HepG2 (cell line): Measurements from ENCODE around the gene CSN2. TPM values are rescaled to one million over a fixed set of nuclear protein-coding genes. Genes with fewer than 3 reads are reported as not detected.

ENCODE experiments used
- CEBPG ChIP-seq: IDR thresholded peaks from 2 replicates; pipeline ENCODE4 v1.6.1; 2016
- DBP ChIP-seq: sonication (generic); formaldehyde crosslinking; IDR thresholded peaks from 2 replicates; pipeline ENCODE4 v1.4.0; 2020; ENCODE audit warnings: missing genetic modification reagents; ENCODE audit errors: not compliant biosample characterization
- FOSL2 ChIP-seq: sonication (generic); formaldehyde crosslinking; IDR thresholded peaks from 2 replicates; pipeline ENCODE4 v1.4.0; 2020; ENCODE audit warnings: missing genetic modification reagents
- FOXA1 ChIP-seq, 2 experiments: fragments of 450-650 bp in 1 of 2; sonication (generic) in 1 of 2; formaldehyde crosslinking in 1 of 2; IDR thresholded peaks; 2 replicates each; pipeline versions ENCODE4 v1.4.0 to v1.6.1; 2016 to 2020; ENCODE audit warnings: missing genetic modification reagents in 1 of 2
- FOXM1 ChIP-seq: sonication (generic); formaldehyde crosslinking; IDR thresholded peaks from 2 replicates; pipeline ENCODE4 v1.5.0; 2020; ENCODE audit warnings: missing genetic modification reagents
- HMG20A ChIP-seq: IDR thresholded peaks from 2 replicates; pipeline ENCODE4 v1.6.1; 2016; ENCODE audit warnings: borderline replicate concordance
- IRF2 ChIP-seq: IDR thresholded peaks from 2 replicates; pipeline ENCODE4 v1.6.1; 2018; ENCODE audit warnings: missing genetic modification reagents, missing compliant biosample characterization
- JUND ChIP-seq: sonication (generic); formaldehyde crosslinking; IDR thresholded peaks from 2 replicates; pipeline ENCODE4 v1.8.0; 2022; ENCODE audit warnings: mild to moderate bottlenecking, missing genetic modification reagents
- KAT8 ChIP-seq: IDR thresholded peaks from 2 replicates; pipeline ENCODE4 v1.6.1; 2016; ENCODE audit warnings: missing genetic modification reagents, missing compliant biosample characterization
- KDM1A ChIP-seq: IDR thresholded peaks from 2 replicates; pipeline ENCODE4 v1.6.1; 2016; ENCODE audit warnings: missing compliant biosample characterization
- MAFG ChIP-seq: sonication (generic); formaldehyde crosslinking; IDR thresholded peaks from 2 replicates; pipeline ENCODE4 v1.5.1; 2020; ENCODE audit warnings: mild to moderate bottlenecking, missing genetic modification reagents
- MIER2 ChIP-seq: IDR thresholded peaks from 2 replicates; pipeline ENCODE4 v1.6.1; 2016; ENCODE audit warnings: missing biosample characterization, missing genetic modification reagents
- PCBP1 ChIP-seq: fragments of 200-400 bp; formaldehyde crosslinking; IDR thresholded peaks from 2 replicates; pipeline ENCODE4 v1.6.1; 2017; ENCODE audit warnings: mild to moderate bottlenecking, low read depth, low read length, borderline replicate concordance
- SAP130 ChIP-seq: IDR thresholded peaks from 2 replicates; pipeline ENCODE4 v1.6.1; 2016; ENCODE audit warnings: low read depth
- SIX4 ChIP-seq: sonication (generic); formaldehyde crosslinking; IDR thresholded peaks from 2 replicates; pipeline ENCODE4 v1.4.0; 2020; ENCODE audit warnings: missing genetic modification reagents
- TARDBP ChIP-seq: sonication (generic); formaldehyde crosslinking; IDR thresholded peaks from 2 replicates; pipeline ENCODE4 v1.8.0; 2022; ENCODE audit warnings: mild to moderate bottlenecking, missing genetic modification reagents
- ZFX ChIP-seq: sonication (generic); formaldehyde crosslinking; IDR thresholded peaks from 2 replicates; pipeline ENCODE4 v1.4.0; 2020; ENCODE audit warnings: mild to moderate bottlenecking, low read depth, missing genetic modification reagents, moderate library complexity
- ZNF460 ChIP-seq: sonication (generic); formaldehyde crosslinking; IDR thresholded peaks from 2 replicates; pipeline ENCODE4 v1.5.1; 2020; ENCODE audit warnings: missing genetic modification reagents, mild to moderate bottlenecking, borderline replicate concordance
- ZNF646 ChIP-seq: sonication (generic); formaldehyde crosslinking; IDR thresholded peaks from 2 replicates; pipeline ENCODE4 v1.9.0; 2021; ENCODE audit warnings: mild to moderate bottlenecking, missing genetic modification reagents
- ZNF749 ChIP-seq: sonication (generic); formaldehyde crosslinking; IDR thresholded peaks from 2 replicates; pipeline ENCODE4 v1.8.0; 2022; ENCODE audit warnings: mild to moderate bottlenecking, missing genetic modification reagents, moderate library complexity, borderline replicate concordance
- polyA plus RNA-seq, 8 experiments: library from polyadenylated mRNA; depleted of rRNA in 3 of 8; stranded (reverse) in 7 of 8; unstranded in 1 of 8; fragments of >200 nt; fragmentation: Illumina TruSeq in 4 of 8; extraction: Trizol in 4 of 8; gene quantifications; 2 replicates each; pipeline versions ENCODE4 v1.2.1 to v1.2.3, GENCODE V29; 2011 to 2016; ENCODE audit warnings: low read depth in 4 of 8, missing spikeins in 1 of 8, mixed read lengths in 1 of 8; ENCODE audit not compliant: insufficient read depth in 1 of 8
- total RNA-seq, 5 experiments: library from RNA; depleted of rRNA; stranded (reverse); fragments of >200 nt; fragmentation: Illumina TruSeq; extraction: Trizol; gene quantifications; 2 replicates each; pipeline ENCODE4 v1.2.3, GENCODE V29; 2016; ENCODE audit warnings: low read depth in 1 of 5
- TF ChIP-seq, protein P1 (sequence below): sonication (generic); formaldehyde crosslinking; conservative IDR thresholded peaks from 2 replicates; pipeline ENCODE4 v1.4.0; 2020; ENCODE audit warnings: mild to moderate bottlenecking, missing genetic modification reagents, moderate library complexity

Gene CSN2
- total and polyA plus RNA-seq, 2 of the 13 experiments (the other 11 are each of a cell fraction or from before 2014, with no cell fraction given), result 0.15 TPM; not detected in 1

DNA sequence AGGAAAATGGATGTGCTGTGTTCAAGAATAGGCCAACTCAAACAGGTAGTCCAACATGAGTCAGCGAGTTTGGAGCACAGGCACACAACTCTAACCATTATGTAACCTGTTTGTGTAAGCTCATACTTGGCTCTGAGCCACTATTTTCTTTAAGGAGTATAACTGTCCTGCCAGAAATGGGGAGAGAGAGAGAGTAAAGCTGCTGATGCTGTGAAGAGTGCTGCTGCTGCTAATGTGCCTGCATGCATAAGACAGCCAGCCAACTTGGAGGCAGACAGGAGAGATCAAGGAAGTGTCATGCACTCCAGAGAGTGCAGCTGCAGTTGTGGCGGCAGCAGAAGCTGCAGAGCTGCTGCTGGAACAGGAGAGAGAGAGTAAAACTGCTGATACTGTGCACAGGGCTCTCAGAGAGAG, 18.5 kb upstream of the CSN2 start (continued):
- TF ChIP-seq DBP (peak; percentile 31), FOSL2 (peak; percentile 83), ZFX (CRISPR knock-in tag) (peak; percentile 34; the same call in 1 of the 2 replicates), PCBP1 (no peak), IRF2 (CRISPR knock-in tag) (peak; percentile 65; the same call in 1 of the 2 replicates), ZNF749 (CRISPR knock-in tag) (peak; percentile 49; the same call in 1 of the 2 replicates), CEBPG (CRISPR knock-in tag) (peak; percentile 71), MIER2 (CRISPR knock-in tag) (0 out of 2 replicates have a peak, but pooled peaks have one; percentile 16), FOXM1 (CRISPR knock-in tag) (no peak), FOXA1 (IDR thresholded peaks at IDR 0.05) (no peak), FOXA1 (CRISPR knock-in tag; IDR thresholded peaks at IDR 0.05) (peak; percentile 47), SIX4 (CRISPR knock-in tag) (no peak), KDM1A (0 out of 2 replicates have a peak, but pooled peaks have one; percentile 28), HMG20A (CRISPR knock-in tag) (peak; percentile 67; the same call in 1 of the 2 replicates), SAP130 (CRISPR knock-in tag) (peak; percentile 52; the same call in 1 of the 2 replicates), KAT8 (CRISPR knock-in tag) (peak; percentile 46; the same call in 1 of the 2 replicates), ZNF646 (peak; percentile 75), JUND (peak; percentile 47; the same call in 1 of the 2 replicates), TARDBP (CRISPR knock-in tag) (peak; percentile 56; the same call in 1 of the 2 replicates), MAFG (CRISPR knock-in tag) (peak; percentile 92), ZNF460 (CRISPR knock-in tag) (no peak)
- TF ChIP-seq, protein P1, sequence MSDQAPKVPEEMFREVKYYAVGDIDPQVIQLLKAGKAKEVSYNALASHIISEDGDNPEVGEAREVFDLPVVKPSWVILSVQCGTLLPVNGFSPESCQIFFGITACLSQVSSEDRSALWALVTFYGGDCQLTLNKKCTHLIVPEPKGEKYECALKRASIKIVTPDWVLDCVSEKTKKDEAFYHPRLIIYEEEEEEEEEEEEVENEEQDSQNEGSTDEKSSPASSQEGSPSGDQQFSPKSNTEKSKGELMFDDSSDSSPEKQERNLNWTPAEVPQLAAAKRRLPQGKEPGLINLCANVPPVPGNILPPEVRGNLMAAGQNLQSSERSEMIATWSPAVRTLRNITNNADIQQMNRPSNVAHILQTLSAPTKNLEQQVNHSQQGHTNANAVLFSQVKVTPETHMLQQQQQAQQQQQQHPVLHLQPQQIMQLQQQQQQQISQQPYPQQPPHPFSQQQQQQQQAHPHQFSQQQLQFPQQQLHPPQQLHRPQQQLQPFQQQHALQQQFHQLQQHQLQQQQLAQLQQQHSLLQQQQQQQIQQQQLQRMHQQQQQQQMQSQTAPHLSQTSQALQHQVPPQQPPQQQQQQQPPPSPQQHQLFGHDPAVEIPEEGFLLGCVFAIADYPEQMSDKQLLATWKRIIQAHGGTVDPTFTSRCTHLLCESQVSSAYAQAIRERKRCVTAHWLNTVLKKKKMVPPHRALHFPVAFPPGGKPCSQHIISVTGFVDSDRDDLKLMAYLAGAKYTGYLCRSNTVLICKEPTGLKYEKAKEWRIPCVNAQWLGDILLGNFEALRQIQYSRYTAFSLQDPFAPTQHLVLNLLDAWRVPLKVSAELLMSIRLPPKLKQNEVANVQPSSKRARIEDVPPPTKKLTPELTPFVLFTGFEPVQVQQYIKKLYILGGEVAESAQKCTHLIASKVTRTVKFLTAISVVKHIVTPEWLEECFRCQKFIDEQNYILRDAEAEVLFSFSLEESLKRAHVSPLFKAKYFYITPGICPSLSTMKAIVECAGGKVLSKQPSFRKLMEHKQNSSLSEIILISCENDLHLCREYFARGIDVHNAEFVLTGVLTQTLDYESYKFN (CRISPR knock-in tag), result peak; percentile 56; the same call in 1 of the 2 replicates
